IMR-90 (cell line): ENCODE results near the gene PATJ. TPM values are rescaled to one million over a fixed set of nuclear protein-coding genes. Genes with fewer than 3 reads are reported as not detected.

ENCODE experiments used
- ATAC-seq: fragments of 200-7000 bp; cut with Tn5 transposase; 2 replicates; pipeline ENCODE4 v1.9.1; 2020; ENCODE audit warnings: low read depth, mild to moderate bottlenecking, moderate library complexity
- BruUV-seq: library from RNA; stranded (reverse); fragments of 400-500 nt; replicated peaks from 2 replicates; lab custom pipeline; 2021; lab: Mats Ljungman, UMichigan
- CTCF ChIA-PET: fragments of 300-600 bp; formaldehyde crosslinking; extraction: SDS; loops from one replicate; lab custom pipeline; 2021; ENCODE audit warnings: antibody characterized with exemption; lab: Yijun Ruan, JAX
- POLR2A ChIA-PET: fragments of 300-600 bp; sonication (Branson Sonifier 250); formaldehyde crosslinking; loops from one replicate; lab custom pipeline; 2022; ENCODE audit warnings: antibody characterized with exemption; ENCODE audit not compliant: unreplicated experiment; lab: Charles Lee
- DNase-seq: peaks from one replicate; pipeline ENCODE4 v3.0.0; 2013
- H2AFZ ChIP-seq: replicated peaks from 2 replicates; pipeline ENCODE3; 2013; ENCODE audit warnings: low read length, mild to moderate bottlenecking; ENCODE audit not compliant: poor library complexity
- H2AK5ac ChIP-seq: 2 replicates; pipeline ENCODE4 v1.6.1; 2013; ENCODE audit warnings: low read depth, low read length, inconsistent platforms
- H2AK9ac ChIP-seq: replicated peaks from 2 replicates; pipeline ENCODE3; 2013; ENCODE audit warnings: mild to moderate bottlenecking, low read depth, low read length, moderate library complexity; ENCODE audit not compliant: poor library complexity
- H2BK120ac ChIP-seq: 2 replicates; pipeline ENCODE4 v1.6.1; 2013; ENCODE audit warnings: low read depth, low read length, inconsistent platforms
- H2BK15ac ChIP-seq: 3 replicates; pipeline ENCODE4 v1.6.1; 2013; ENCODE audit warnings: low read depth, low read length, inconsistent platforms
- H2BK20ac ChIP-seq: 2 replicates; pipeline ENCODE4 v1.6.1; 2013; ENCODE audit warnings: low read depth, mild to moderate bottlenecking, inconsistent platforms, low read length, moderate library complexity
- H2BK5ac ChIP-seq: 2 replicates; pipeline ENCODE4 v1.6.1; 2013; ENCODE audit warnings: mild to moderate bottlenecking, low read depth, low read length, inconsistent platforms; ENCODE audit not compliant: poor library complexity, severe bottlenecking
- H3K14ac ChIP-seq: replicated peaks from 2 replicates; pipeline ENCODE4 v1.6.1; 2013; ENCODE audit warnings: low read depth, low read length, inconsistent platforms
- H3K18ac ChIP-seq: 2 replicates; pipeline ENCODE4 v1.6.1; 2013; ENCODE audit warnings: low read depth, low read length, control low read depth
- H3K23ac ChIP-seq: 2 replicates; pipeline ENCODE4 v1.6.1; 2013; ENCODE audit warnings: low read depth, low read length, inconsistent platforms
- H3K27ac ChIP-seq: 2 replicates; pipeline ENCODE4 v1.5.1; 2013; ENCODE audit warnings: mild to moderate bottlenecking, control low read depth, low read length; ENCODE audit not compliant: insufficient read depth
- H3K27me3 ChIP-seq: 2 replicates; pipeline ENCODE4 v1.6.1; 2013; ENCODE audit warnings: low read length; ENCODE audit not compliant: control insufficient read depth, insufficient read depth
- H3K36me3 ChIP-seq: 2 replicates; pipeline ENCODE4 v1.6.1; 2013; ENCODE audit warnings: low read length, mixed read lengths; ENCODE audit not compliant: control insufficient read depth, insufficient read depth
- H3K4ac ChIP-seq: 2 replicates; pipeline ENCODE4 v1.6.1; 2013; ENCODE audit warnings: low read depth, low read length, inconsistent platforms
- H3K4me1 ChIP-seq: 2 replicates; pipeline ENCODE4 v1.6.1; 2013; ENCODE audit warnings: low read length, mixed read lengths; ENCODE audit not compliant: control insufficient read depth, insufficient read depth
- H3K4me2 ChIP-seq: 2 replicates; pipeline ENCODE4 v1.6.1; 2013; ENCODE audit warnings: low read depth, mild to moderate bottlenecking, control low read depth, low read length, moderate library complexity
- H3K4me3 ChIP-seq: 2 replicates; pipeline ENCODE4 v1.5.1; 2013; ENCODE audit warnings: low read depth, mild to moderate bottlenecking, control low read depth, low read length, moderate library complexity; ENCODE audit not compliant: insufficient read depth
- H3K56ac ChIP-seq: 2 replicates; pipeline ENCODE4 v1.6.1; 2013; ENCODE audit warnings: low read length, inconsistent platforms; ENCODE audit not compliant: insufficient read depth; ENCODE audit errors: extremely low read depth
- H3K79me1 ChIP-seq, 2 experiments: 2 replicates each; pipeline ENCODE4 v1.6.1; 2013; ENCODE audit warnings: low read length in 2 of 2, inconsistent platforms in 1 of 2, low read depth in 1 of 2
- H3K9ac ChIP-seq: 2 replicates; pipeline ENCODE4 v1.6.1; 2013; ENCODE audit warnings: low read depth, low read length, control low read depth
- H3K9me1 ChIP-seq: 2 replicates; pipeline ENCODE4 v1.6.1; 2013; ENCODE audit warnings: low read length, inconsistent platforms; ENCODE audit not compliant: insufficient read depth
- H3K9me3 ChIP-seq: 2 replicates; pipeline ENCODE4 v1.6.1; 2013; ENCODE audit warnings: low read length; ENCODE audit not compliant: control insufficient read depth, insufficient read depth
- H4K20me1 ChIP-seq: 2 replicates; pipeline ENCODE4 v1.6.1; 2013; ENCODE audit warnings: low read length, inconsistent platforms; ENCODE audit not compliant: insufficient read depth
- H4K5ac ChIP-seq: 2 replicates; pipeline ENCODE4 v1.6.1; 2013; ENCODE audit warnings: mild to moderate bottlenecking, low read depth, low read length, control low read depth
- H4K8ac ChIP-seq, 2 experiments: 2 replicates each; pipeline ENCODE4 v1.6.1; 2013; ENCODE audit warnings: low read depth in 2 of 2, low read length in 2 of 2, control low read depth in 1 of 2, inconsistent platforms in 1 of 2
- H4K91ac ChIP-seq: 2 replicates; pipeline ENCODE4 v1.6.1; 2013; ENCODE audit warnings: low read depth, low read length, inconsistent platforms; ENCODE audit not compliant: insufficient read depth
- BHLHE40 ChIP-seq: fragments of 150-350 bp; IDR thresholded peaks from 2 replicates; pipeline ENCODE4 v1.6.1; 2016; ENCODE audit warnings: mild to moderate bottlenecking, low read depth, low read length
- CEBPB ChIP-seq: IDR thresholded peaks from 2 replicates; pipeline ENCODE4 v1.6.1; 2012; ENCODE audit warnings: low read depth, low read length, improper control_type of control experiment
- CHD1 ChIP-seq: IDR thresholded peaks from 2 replicates; pipeline ENCODE4 v1.6.1; 2012; ENCODE audit warnings: low read depth, low read length, improper control_type of control experiment
- CTCF ChIP-seq: conservative IDR thresholded peaks from 2 replicates; pipeline ENCODE4 v1.5.1; 2012; ENCODE audit warnings: mild to moderate bottlenecking, low read depth, low read length, improper control_type of control experiment
- ELK1 ChIP-seq: fragments of 150-350 bp; IDR thresholded peaks from 2 replicates; pipeline ENCODE4 v1.6.1; 2016; ENCODE audit warnings: low read depth, mild to moderate bottlenecking, low read length, moderate library complexity, borderline replicate concordance
- FOS ChIP-seq: fragments of 150-350 bp; IDR thresholded peaks from 2 replicates; pipeline ENCODE4 v1.6.1; 2016; ENCODE audit warnings: low read depth, low read length
- MAFK ChIP-seq: IDR thresholded peaks from 2 replicates; pipeline ENCODE4 v1.6.1; 2012; ENCODE audit warnings: low read depth, low read length, improper control_type of control experiment
- MAZ ChIP-seq: IDR thresholded peaks from 2 replicates; pipeline ENCODE4 v1.6.1; 2012; ENCODE audit warnings: low read depth, mild to moderate bottlenecking, low read length, improper control_type of control experiment, moderate library complexity, borderline replicate concordance
- MXI1 ChIP-seq: IDR thresholded peaks from 2 replicates; pipeline ENCODE4 v1.6.1; 2012; ENCODE audit warnings: low read depth, mild to moderate bottlenecking, low read length, moderate library complexity, borderline replicate concordance
- NFE2L2 ChIP-seq: fragments of 150-350 bp; IDR thresholded peaks from 2 replicates; pipeline ENCODE4 v1.6.1; 2016; ENCODE audit warnings: low read depth, mild to moderate bottlenecking, low read length
- POLR2A ChIP-seq: IDR thresholded peaks from 2 replicates; pipeline ENCODE4 v1.6.1; 2012; ENCODE audit warnings: mild to moderate bottlenecking, low read depth, low read length
- RAD21 ChIP-seq: IDR thresholded peaks from 2 replicates; pipeline ENCODE4 v1.6.1; 2012; ENCODE audit warnings: low read length, improper control_type of control experiment
- RCOR1 ChIP-seq: IDR thresholded peaks from 2 replicates; pipeline ENCODE4 v1.6.1; 2012; ENCODE audit warnings: mild to moderate bottlenecking, low read length, improper control_type of control experiment; ENCODE audit not compliant: insufficient replicate concordance
- RFX5 ChIP-seq: IDR thresholded peaks from 2 replicates; pipeline ENCODE4 v1.8.0; 2012; ENCODE audit warnings: low read depth, mild to moderate bottlenecking, low read length, moderate library complexity
- SMC3 ChIP-seq: fragments of 150-350 bp; IDR thresholded peaks from 2 replicates; pipeline ENCODE4 v1.6.1; 2016; ENCODE audit warnings: low read depth, mild to moderate bottlenecking, antibody characterized with exemption, low read length, moderate library complexity
- USF2 ChIP-seq: fragments of 150-350 bp; IDR thresholded peaks from 2 replicates; pipeline ENCODE4 v1.6.1; 2017; ENCODE audit warnings: mild to moderate bottlenecking, antibody characterized with exemption, low read length, low read depth
- WGBS, 2 experiments: methylation state at CpG; one replicate each; pipeline versions ENCODE4 v1.1.5 to v1.1.7; 2013; ENCODE audit warnings: missing lambda C conversion rate in 2 of 2; ENCODE audit not compliant: insufficient read length in 1 of 2; ENCODE audit errors: extremely low coverage in 2 of 2; 5-methylcytosine and 5-hydroxymethylcytosine counted together
- dilution Hi-C: fragments of 300-500 bp; cut with HindIII; formaldehyde crosslinking; loops from one replicate; pipeline ENCODE4 v1.14.3; 2018; ENCODE audit warnings: low sequenced_read_pairs; ENCODE audit not compliant: unreplicated experiment
- in situ Hi-C: fragments of 300-500 bp; cut with MboI; formaldehyde crosslinking; loops from 3 replicates; pipeline ENCODE4 v1.14.3; 2019; ENCODE audit warnings: low sequenced_read_pairs, inconsistent platforms, mixed read lengths
- intact Hi-C: fragments of 100-400 bp; cut with micrococcal nuclease; formaldehyde crosslinking; loops from 2 replicates; pipeline ENCODE4 v1.10.0; 2022
- polyA plus RNA-seq, 3 experiments: library from polyadenylated mRNA; depleted of rRNA; stranded (reverse); fragments of >200 nt; gene quantifications; 2 replicates each; pipeline ENCODE4 v1.2.3, GENCODE V29; 2012; ENCODE audit warnings: low replicate concordance in 1 of 3
- total RNA-seq: library from RNA; depleted of rRNA; stranded (reverse); fragments of >200 nt; gene quantifications from 2 replicates; pipeline ENCODE4 v1.2.3, GENCODE V29; 2012

Gene PATJ
- total and polyA plus RNA-seq, 2 of the 4 experiments (the other 2 are of a cell fraction) = 2.0 to 3.4 TPM

GRCh38 chr1:61836649-61837048 is 94.4 kb downstream of the PATJ start:
- no peaks in the 10 kb centered on the region for H3K9me3 ChIP-seq
- BruUV-seq = no TSS peak
- dilution Hi-C loops (no loop called here), in situ Hi-C loops (no loop called here), intact Hi-C loops (loop anchor here (10.0 kb wide), 1 partner anchor 72 kb away; no protein-coding TSS in a partner anchor)
- no peak overlapping the region for H2BK5ac ChIP-seq
- ChIA-PET POLR2A (no interaction called here), CTCF (no interaction called here)
- DNase-seq = no peak
- 0 out of 2 replicates have a peak, but pooled peaks cover 1% of the 10 kb centered on the region for H3K4me1 ChIP-seq
- H3K56ac ChIP-seq = no peak overlapping the region
- no peak overlapping the region for H2BK120ac ChIP-seq
- H3K23ac ChIP-seq = no peak overlapping the region
- no peak overlapping the region for H3K14ac ChIP-seq
- no peak overlapping the region for H3K18ac ChIP-seq
- no peaks in the 10 kb centered on the region for H3K36me3 ChIP-seq
- H4K8ac ChIP-seq = no peak overlapping the region
- ATAC-seq = no peak
- no peak overlapping the region for H3K27ac ChIP-seq
- no peak overlapping the region for H2BK20ac ChIP-seq
- no peak for TF ChIP-seq RFX5
- TF ChIP-seq MXI1 = no peak
- no peak for TF ChIP-seq RAD21
- TF ChIP-seq CTCF = no peak
- no peak for TF ChIP-seq ELK1
- TF ChIP-seq POLR2A = no peak
- no peak for TF ChIP-seq SMC3
- TF ChIP-seq USF2 = no peak
- no peak for TF ChIP-seq NFE2L2
- no peak for TF ChIP-seq RCOR1
- no peak for TF ChIP-seq MAZ
- TF ChIP-seq MAFK = no peak
- no peak for TF ChIP-seq BHLHE40
- no peak for TF ChIP-seq FOS
- no peak for TF ChIP-seq CHD1
- TF ChIP-seq CEBPB = no peak
- H3K9me1 ChIP-seq = no peaks in the 10 kb centered on the region
- no peak overlapping the region for H3K9ac ChIP-seq
- WGBS, 2 experiments = 83% methylated on average over 1 of the region's 3 CpGs; no CpG with 5 or more reads in 1 of the 2 experiments
- H2AK5ac ChIP-seq = no peak overlapping the region
- no peak overlapping the region for H4K91ac ChIP-seq
- H3K4ac ChIP-seq = no peak overlapping the region
- H4K20me1 ChIP-seq = no peaks in the 10 kb centered on the region
- H3K79me1 ChIP-seq = no peaks in the 10 kb centered on the region
- H4K5ac ChIP-seq = no peak overlapping the region
- H3K4me2 ChIP-seq = no peak overlapping the region
- no peak overlapping the region for H2BK15ac ChIP-seq
- H2AFZ ChIP-seq = no peak overlapping the region
- H2AK9ac ChIP-seq = no peak overlapping the region
- no peak overlapping the region for H3K4me3 ChIP-seq
- no peaks in the 10 kb centered on the region for H3K27me3 ChIP-seq
